HG03575 (cell line): ENCODE data around the gene ELP5.

Experiments
- ATAC-seq: cut with Tn5 transposase; IDR thresholded peaks from one replicate; pipeline ENCODE4 v1.9.1; 2021; ENCODE audit not compliant: unreplicated experiment, insufficient number of reproducible peaks, low FRiP score; ENCODE audit errors: extremely low read depth

ELP5 gene

DNA sequence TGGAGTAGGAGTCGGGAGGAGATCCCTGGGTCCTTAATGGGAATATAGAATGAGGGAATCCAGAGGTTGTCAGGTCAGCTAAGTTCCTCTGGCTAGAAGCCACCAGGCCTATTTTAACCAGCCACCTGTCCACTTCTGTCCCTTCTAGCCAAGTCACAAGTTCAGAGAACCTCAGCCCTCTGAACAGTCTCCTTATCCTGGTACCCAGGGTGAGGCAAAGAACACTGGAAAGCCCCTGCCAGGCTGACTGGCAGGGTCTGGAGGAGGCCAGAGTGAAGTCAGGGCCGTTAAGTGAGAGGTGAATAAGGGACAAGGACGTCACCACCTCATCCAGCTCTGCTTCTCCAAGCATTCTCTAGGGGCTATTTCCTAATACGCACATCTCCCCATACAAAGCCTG, 3.2 kb upstream of the ELP5 start:
- ATAC-seq = no peak

- ATAC-seq = no peak
Observed at GRCh38 chr17:7249214-7249613, 2.8 kb upstream of the ELP5 start.

GRCh38 chr17:7249830-7250229, 2.2 kb upstream of the ELP5 start:
- ATAC-seq = no peak

GRCh38 chr17:7250695-7251627, 1.1 kb upstream of the ELP5 start:
- no peak for ATAC-seq

DNA sequence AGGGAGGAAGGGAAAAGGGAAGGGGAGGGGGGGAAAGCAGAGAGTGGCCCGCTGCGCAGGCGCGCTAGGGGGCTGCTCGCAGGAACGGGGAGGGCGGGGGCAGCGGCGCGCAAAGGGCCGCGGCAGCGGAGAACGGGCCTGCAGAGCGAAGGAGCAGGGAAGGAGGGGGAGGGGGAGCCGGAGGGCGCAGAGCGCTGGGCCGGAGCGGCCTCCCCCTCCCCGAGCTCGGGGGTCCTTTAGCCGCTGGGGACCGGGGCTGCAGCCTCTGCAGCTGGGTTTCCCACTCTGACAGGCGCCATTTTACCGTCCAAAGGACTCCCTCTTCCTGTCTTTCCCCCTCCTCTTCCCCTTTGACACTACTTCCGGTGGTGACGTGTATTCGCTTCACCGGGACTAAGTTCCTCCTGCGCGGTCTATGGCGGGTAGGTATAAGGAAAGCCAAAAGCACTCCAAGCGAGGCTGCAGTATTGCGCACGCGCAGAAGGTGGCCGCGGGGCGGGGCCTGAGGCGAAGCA, 297 bp upstream of the ELP5 start, which contains the start of gene CTDNEP1:
TSS of gene CTDNEP1 (minus strand) at position 74 of the 515 bp plus-strand sequence. CDS start 438 bp downstream, outside the sequence.
- peak; percentile 61 for ATAC-seq

GRCh38 chr17:7253082-7253481, 1.1 kb downstream of the ELP5 start:
- no peak for ATAC-seq

DNA sequence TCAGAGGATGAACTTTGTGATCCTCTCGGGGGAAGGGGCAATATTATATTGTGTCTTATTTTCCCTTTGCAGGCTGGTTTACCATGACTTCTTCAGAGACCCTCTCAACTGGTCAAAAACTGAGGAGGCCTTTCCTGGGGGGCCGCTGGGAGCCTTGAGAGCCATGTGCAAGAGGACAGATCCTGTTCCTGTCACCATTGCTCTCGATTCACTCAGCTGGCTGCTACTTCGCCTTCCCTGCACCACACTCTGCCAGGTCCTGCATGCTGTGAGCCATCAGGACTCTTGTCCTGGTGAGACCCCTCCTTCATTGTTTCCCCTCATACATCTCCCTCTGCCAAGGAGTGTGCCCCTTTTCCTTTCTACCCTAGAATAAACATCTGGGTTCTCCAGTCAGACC, 2.5 kb downstream of the ELP5 start:
- no peak for ATAC-seq

GRCh38 chr17:7256766-7257456, 4.9 kb downstream of the ELP5 start:
- ATAC-seq = no peak

- no peak for ATAC-seq
Observed at GRCh38 chr17:7258731-7259554, 6.9 kb downstream of the ELP5 start.

GRCh38 chr17:7259555-7259889, 7.5 kb downstream of the ELP5 start:
- no peak for ATAC-seq

DNA sequence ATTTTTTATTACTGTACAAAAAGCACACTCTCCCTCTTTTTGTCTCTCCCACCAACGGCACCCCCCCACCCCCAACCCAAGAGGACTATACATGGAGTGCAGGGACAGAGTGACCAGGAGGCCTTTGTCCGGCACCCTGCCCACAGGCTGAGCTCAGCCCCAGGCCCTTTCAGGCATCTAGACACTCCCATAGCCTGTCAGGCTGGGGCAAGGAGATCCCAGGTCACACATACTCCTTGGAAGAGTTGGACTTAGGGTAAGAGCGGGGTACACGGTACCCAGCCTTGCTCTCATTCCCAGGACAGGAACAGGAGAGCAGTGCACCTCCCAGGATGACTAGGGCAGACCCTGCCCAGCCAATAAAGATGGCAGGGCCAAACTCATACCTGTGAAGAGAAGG, 8.1 kb downstream of the ELP5 start:
- no peak for ATAC-seq

- ATAC-seq = no peak
Observed at GRCh38 chr17:7260651-7261378, 8.8 kb downstream of the ELP5 start.

DNA sequence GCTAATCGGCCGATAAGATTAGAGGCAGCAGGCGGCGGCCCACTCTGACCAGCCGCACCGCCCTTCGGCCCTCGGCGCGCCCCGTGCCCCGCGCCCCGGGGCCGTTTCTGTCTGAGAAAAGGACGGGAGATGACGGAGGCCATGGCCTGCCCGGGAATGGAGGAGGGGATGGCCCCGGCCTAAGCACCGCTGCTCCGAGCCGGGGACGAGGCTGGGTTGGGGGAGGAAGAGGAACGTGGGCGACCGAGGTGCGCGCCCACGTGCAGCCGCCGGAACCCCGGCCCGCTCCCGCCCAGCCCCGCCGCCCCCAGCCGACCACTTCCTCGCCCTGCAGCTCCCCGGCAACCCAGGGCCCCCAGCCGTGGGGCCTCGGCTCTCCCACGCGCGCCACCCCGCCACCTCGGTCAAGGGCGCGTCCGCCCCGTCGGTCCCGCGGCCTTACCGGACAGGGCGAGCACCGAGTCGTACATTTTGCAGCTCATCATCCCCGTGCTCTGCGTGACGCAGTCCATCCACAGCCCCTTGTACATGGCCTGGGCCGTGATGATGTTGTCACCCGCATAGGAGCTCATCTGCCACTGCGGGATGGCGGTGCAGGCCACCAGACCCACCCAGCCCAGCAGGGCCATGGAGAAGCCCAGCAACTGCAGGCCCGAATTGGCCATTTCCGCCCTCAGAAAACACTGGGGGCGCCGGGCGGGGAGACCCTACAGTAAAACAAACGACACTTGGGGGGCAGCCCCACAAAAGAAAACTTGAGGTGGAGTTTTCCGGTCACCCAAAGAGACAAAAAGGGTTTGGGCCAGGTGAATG, 9.6 kb downstream of the ELP5 start:
- no peak for ATAC-seq

DNA sequence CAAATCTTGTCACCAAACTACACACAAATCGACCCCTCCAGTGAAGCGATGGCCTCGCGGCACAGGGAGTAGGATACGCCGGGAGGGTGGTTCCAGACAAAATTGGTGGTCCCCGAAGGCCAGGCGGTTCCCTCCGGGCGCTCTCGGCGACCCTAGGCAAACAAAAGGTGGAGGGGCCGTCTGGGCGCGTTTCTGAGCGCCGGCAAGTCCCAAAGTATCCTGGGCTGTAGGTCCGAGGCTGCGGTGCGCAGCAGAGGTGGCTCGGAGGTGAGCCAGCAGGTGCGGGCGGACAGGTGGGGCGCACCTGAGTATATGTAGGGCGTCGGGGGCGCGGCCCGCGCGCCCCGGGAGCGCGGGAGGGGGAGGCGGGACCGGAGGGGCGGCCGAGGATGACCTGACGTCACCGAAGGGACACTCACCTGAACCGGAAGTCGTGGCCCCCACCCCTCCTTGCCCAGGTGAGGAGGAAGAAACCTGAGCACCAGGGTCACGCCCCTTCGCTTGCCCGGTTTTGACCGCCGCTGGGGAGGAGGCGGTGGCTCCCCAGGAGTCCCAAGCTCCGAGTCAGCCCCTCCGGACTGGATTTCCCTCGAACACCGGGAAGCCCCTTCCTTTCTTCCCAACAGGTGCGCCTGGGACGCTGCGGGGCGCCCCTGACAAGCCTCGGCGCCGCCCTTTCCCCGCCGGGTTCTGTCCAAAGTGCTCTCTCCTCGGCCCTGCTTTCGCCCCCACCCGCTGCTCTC, 10.3 kb downstream of the ELP5 start, which contains the start of gene CLDN7:
TSS of gene CLDN7 (minus strand) at position 287 of the 743 bp plus-strand sequence. CDS start 435 bp downstream, outside the sequence.
- ATAC-seq = no peak

DNA sequence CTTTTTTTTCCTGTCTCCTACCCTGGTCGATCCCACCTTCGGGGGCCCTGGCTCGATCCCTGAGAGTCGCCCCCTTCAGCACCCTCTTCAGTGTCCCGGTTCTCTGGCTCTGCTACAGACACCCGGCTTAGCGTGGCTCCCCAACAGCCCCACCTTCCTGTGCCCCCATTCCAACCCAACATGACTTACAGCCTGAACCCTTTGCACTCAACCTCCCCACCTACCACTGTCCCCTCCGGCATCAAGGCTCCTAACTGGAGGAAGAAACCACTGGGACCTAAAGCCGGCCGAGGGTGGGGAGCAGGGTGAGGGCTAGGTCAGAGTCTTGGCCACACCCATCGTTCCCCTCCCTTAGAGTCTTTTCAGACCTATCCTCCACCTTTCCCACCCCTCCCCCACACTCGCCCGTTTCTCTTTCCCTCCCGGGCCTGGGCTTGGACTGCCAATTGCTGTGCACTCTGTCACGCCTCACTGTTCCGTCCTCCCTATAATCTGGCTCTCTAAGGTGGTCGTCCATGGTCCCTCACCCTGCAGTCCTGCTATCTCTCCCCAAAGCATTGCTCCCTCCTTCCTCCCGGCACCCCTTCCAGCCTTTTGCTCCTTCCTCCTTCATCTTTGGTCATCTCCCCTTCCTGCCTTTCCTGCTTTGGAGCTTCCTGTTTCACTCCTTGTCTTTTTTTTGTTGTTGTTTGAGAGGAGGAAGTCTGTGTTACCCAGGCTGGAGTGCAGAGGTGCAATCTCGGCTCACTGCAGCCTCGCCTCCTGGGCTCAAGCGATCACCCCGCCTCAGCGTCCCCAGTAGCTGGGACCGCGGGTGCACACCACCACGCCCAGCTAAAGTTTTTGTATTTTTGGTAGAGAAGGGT, 11.2 kb downstream of the ELP5 start:
- no peak for ATAC-seq

GRCh38 chr17:7263801-7264078, 11.7 kb downstream of the ELP5 start:
- no peak for ATAC-seq
